ENCODE results near the gene EPC1.
"Not testable (repeated sequence)": the region's sequence is repeated elsewhere in the genome, so short reads cannot be mapped to it uniquely, and the experiment has no call there.

DNA sequence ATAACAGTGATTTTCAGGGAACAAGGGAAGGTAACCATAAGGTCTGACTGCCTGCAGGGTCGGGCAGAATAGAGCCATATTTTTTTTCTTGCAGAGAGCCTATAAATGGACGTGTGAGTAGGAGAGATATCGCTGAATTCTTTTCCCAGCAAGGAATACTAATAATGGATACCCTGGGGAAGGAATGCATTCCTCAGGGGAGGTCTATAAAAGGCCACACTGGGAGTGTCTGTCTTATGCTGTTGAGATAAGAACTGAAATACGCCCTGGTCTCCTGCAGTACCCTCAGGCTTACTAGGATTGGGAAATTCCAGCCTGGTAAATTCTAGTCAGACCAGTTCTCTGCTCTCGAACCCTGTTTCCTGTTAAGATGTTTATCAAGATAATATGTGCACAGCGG lies 127.8 kb downstream of the EPC1 start:
- not testable (repeated sequence) for TF ChIP-seq TAF1, POLR2A (IDR thresholded peaks at IDR 0.05; ENCODE audit: low read depth, low read length)

Data from GM12891 (cell line).